ENCODE measurements around the gene UCHL1. TPM values are rescaled to one million over a fixed set of nuclear protein-coding genes. Genes with fewer than 3 reads are reported as not detected.

The UCHL1 gene
- total and polyA plus RNA-seq, 10 of the 15 experiments (the other 5 are each of a cell fraction or from before 2014, with no cell fraction given): 0.29 to 178 (median 125) TPM

- Histone ChIP-seq H3K36me3 (ENCODE audit: control insufficient read depth in 2 of 2, insufficient read depth in 2 of 2, low read length in 1 of 2) (no peaks in the 10 kb centered on the region), H3K79me2 (ENCODE audit: control insufficient read depth, insufficient read depth, low read length) (no peaks in the 10 kb centered on the region), H3K4me3 (no peak overlapping the region), H3K9me3 (replicated peaks; ENCODE audit: control insufficient read depth, insufficient read depth, low read length) (no peaks in the 10 kb centered on the region), H3K9ac (ENCODE audit: control insufficient read depth, insufficient read depth, low read length) (no peak overlapping the region), H4K20me1 (ENCODE audit: control insufficient read depth, insufficient read depth) (no peaks in the 10 kb centered on the region), H3K27ac (ENCODE audit: control insufficient read depth, insufficient read depth) (no peak overlapping the region), H2AFZ (ENCODE audit: control insufficient read depth, low read depth, low read length) (no peak overlapping the region), H3K4me1 (ENCODE audit: control insufficient read depth, insufficient read depth, low read length) (no peaks in the 10 kb centered on the region), H3K27me3 (replicated peaks in 1 of 2; ENCODE audit: control insufficient read depth in 2 of 2, insufficient read depth in 2 of 2, low read length in 1 of 2) (no peaks in the 10 kb centered on the region), H3K4me2 (ENCODE audit: control insufficient read depth, insufficient read depth) (no peak overlapping the region)
- 64% methylated on average over 5 of the region's 5 CpGs for WGBS (ENCODE audit: insufficient coverage, insufficient replicate concordance, low lambda C conversion rate, missing lambda C conversion rate)
- FAIRE-seq (no peak), ATAC-seq (no peak), DNase-seq (ENCODE audit: low read depth, low spot score) (no peak)
- intact Hi-C loops (cut with micrococcal nuclease; ENCODE audit: unreplicated experiment): no loop called here
- POLR2A ChIA-PET: interaction anchor here (0.6 kb wide), 1 partner anchor 10 kb away, joined by 4 read pairs; no protein-coding TSS in a partner anchor
- CTCF ChIA-PET: no interaction called here
- in situ Hi-C loops (cut with MboI): loop anchor here (25.0 kb wide), 1 partner anchor 108 kb away; no protein-coding TSS in a partner anchor
- no peak for TF ChIP-seq MYC (IDR thresholded peaks at IDR 0.05; ENCODE audit: insufficient read depth, insufficient read length, insufficient replicate concordance, low read length, severe bottlenecking)
- no peak for TF ChIP-seq IRF3 (IDR thresholded peaks at IDR 0.05)
- no peak for TF ChIP-seq E4F1 (IDR thresholded peaks at IDR 0.05; ENCODE audit: borderline replicate concordance, partially characterized antibody)
- TF ChIP-seq POU2F2 (IDR thresholded peaks at IDR 0.05; ENCODE audit: borderline replicate concordance, low read depth, low read length): no peak
- no peak for TF ChIP-seq MEF2B (IDR thresholded peaks at IDR 0.05; ENCODE audit: partially characterized antibody, poor library complexity, severe bottlenecking)
- no peak for TF ChIP-seq GABPA (IDR thresholded peaks at IDR 0.05; ENCODE audit: low read depth)
- RAD21 ChIA-PET (ENCODE audit: unreplicated experiment): no interaction called here
- SMC1A ChIA-PET (ENCODE audit: uncharacterized antibody, unreplicated experiment): no interaction called here
- no TSS peak for BruUV-seq (replicated peaks)
These were observed 47.5 kb downstream of the UCHL1 start for GRCh38 chr4:41304221-41304620.

Measured in GM12878 (cell line).